Measurements from ENCODE around the gene KIF3B.

The KIF3B gene

DNA sequence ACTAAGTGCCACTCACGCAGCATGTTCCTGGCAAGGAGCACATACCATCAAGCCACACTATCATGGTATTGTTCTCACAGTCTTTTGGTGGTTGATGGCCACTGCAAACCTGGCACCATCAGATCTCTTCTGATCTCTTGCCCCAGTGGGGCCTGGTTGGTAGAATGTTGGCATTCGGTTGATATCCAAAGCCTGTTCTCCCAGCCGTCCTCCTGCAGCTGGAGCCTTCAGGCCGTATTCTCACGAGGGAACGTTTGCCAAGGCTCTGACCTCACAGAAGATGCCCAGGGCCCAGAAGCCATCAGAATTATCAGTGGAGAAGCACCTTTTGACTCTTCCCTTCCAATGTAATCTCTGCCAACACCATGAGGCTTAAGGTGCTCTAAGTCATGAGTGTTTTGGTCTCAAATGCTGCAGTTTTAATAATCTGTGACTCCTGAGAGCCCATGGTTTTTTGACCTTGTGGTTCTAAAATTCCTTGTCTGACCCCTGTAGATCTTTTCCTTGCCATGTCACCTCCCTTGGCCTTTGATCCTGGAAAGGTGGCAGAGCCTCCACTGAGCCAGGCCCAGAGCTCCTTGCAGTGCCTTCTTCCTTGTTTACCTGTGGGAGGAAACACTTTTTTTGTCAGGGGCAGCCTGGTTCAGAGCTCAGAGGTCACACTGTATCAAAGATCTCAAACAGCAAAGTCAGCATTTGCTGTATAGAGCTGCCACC, 42.0 kb upstream of the KIF3B start:
- Histone ChIP-seq H3K36me3 (ENCODE audit: control insufficient read depth, insufficient read depth, low read length) (no peaks in the 10 kb centered on the region), H3K27ac (peak overlapping the region; percentile 33), H3K4me2 (ENCODE audit: low read length) (no peak overlapping the region), H3K9ac (no peak overlapping the region), H3K9me3 (ENCODE audit: control insufficient read depth, low read length) (no peaks in the 10 kb centered on the region), H2AFZ (peak overlapping the region; percentile 40), H3K4me1 (peaks cover 41% of the 10 kb centered on the region), H3K79me2 (no peaks in the 10 kb centered on the region), H3K27me3 (ENCODE audit: control insufficient read depth, insufficient read depth, low read length) (no peaks in the 10 kb centered on the region), H3K4me3 (ENCODE audit: low read depth, low read length) (no peak overlapping the region)
- TF ChIP-seq, protein P1, sequence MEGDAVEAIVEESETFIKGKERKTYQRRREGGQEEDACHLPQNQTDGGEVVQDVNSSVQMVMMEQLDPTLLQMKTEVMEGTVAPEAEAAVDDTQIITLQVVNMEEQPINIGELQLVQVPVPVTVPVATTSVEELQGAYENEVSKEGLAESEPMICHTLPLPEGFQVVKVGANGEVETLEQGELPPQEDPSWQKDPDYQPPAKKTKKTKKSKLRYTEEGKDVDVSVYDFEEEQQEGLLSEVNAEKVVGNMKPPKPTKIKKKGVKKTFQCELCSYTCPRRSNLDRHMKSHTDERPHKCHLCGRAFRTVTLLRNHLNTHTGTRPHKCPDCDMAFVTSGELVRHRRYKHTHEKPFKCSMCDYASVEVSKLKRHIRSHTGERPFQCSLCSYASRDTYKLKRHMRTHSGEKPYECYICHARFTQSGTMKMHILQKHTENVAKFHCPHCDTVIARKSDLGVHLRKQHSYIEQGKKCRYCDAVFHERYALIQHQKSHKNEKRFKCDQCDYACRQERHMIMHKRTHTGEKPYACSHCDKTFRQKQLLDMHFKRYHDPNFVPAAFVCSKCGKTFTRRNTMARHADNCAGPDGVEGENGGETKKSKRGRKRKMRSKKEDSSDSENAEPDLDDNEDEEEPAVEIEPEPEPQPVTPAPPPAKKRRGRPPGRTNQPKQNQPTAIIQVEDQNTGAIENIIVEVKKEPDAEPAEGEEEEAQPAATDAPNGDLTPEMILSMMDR (IDR thresholded peaks at IDR 0.05): no peak

DNA sequence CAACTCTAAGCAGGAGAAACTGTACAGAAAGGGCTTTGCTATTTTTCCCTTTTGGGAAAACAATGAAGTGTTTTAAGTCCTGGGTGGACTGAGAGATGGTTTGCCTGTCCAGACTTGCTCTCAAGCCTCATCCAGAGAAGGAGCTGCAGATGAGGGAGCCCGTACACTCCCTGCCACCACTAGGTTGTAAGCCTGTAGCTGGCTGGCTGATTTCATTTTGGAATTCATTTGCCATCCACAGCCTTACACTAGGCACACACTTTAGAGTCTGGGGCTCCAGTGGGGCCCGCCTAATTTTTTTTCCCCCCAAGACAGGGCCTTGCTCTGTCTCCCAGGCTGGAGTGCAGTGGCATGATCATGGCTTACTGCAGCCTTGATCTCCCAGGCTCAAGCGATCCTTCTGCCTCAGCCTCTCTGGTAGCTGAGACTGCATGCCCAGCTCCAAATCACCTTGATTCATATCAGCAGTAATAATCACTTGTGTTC, 41.4 kb upstream of the KIF3B start:
- Histone ChIP-seq H3K9ac (no peak overlapping the region), H3K4me1 (peaks cover 42% of the 10 kb centered on the region), H3K36me3 (ENCODE audit: control insufficient read depth, insufficient read depth, low read length) (no peaks in the 10 kb centered on the region), H2AFZ (peak overlapping the region; percentile 40), H3K27ac (peak overlapping the region; percentile 33), H3K4me2 (ENCODE audit: low read length) (no peak overlapping the region), H3K79me2 (no peaks in the 10 kb centered on the region), H3K4me3 (ENCODE audit: low read depth, low read length) (no peak overlapping the region), H3K27me3 (ENCODE audit: control insufficient read depth, insufficient read depth, low read length) (no peaks in the 10 kb centered on the region), H3K9me3 (ENCODE audit: control insufficient read depth, low read length) (no peaks in the 10 kb centered on the region)
- TF ChIP-seq, protein P1 (IDR thresholded peaks at IDR 0.05): no peak

DNA sequence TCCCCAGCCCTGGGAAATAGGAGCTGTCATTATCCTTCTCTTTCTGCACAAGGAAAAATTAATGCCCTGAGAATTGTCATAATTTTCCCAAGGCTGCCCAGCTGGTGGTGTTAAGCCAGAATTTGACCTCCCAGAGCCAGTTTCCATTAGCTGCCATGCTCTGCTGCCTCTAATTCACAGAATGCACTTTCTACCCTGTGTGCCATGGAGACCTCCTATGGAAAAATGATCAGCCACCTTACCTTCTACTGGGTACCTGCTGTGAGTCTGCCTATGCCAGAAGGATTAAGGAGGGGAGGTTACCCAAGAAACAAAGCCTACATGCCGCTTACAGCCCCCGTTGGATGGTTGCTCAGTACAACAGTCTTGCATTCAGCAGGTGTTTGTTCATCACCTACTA, 40.6 kb upstream of the KIF3B start:
- Histone ChIP-seq H3K9ac (no peak overlapping the region), H3K36me3 (ENCODE audit: control insufficient read depth, insufficient read depth, low read length) (no peaks in the 10 kb centered on the region), H3K79me2 (no peaks in the 10 kb centered on the region), H2AFZ (no peak overlapping the region), H3K4me1 (peaks cover 40% of the 10 kb centered on the region), H3K27me3 (ENCODE audit: control insufficient read depth, insufficient read depth, low read length) (no peaks in the 10 kb centered on the region), H3K4me3 (ENCODE audit: low read depth, low read length) (no peak overlapping the region), H3K4me2 (ENCODE audit: low read length) (no peak overlapping the region), H3K9me3 (ENCODE audit: control insufficient read depth, low read length) (no peaks in the 10 kb centered on the region), H3K27ac (no peak overlapping the region)
- TF ChIP-seq, protein P1 (IDR thresholded peaks at IDR 0.05): no peak

DNA sequence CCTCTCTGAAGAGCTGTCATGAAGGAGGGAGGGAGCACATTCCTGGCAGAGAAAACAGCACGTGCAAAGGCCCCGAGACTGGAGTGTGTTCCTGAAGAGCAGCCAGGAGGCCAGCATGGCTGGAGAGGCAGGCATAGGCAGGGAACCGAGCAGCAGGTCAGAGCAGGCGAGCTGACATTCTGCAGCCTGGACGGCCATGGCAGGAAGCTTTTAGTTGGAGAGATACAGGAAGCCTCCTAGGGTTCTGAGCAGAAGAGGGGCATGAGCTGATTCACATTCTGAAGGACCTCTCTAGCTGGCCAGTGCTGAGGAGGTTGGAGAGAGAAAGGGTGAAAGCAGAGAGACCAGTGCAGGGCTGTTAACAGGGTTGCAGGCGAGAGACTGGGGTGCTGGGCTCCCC, 40.0 kb upstream of the KIF3B start:
- no peaks in the 10 kb centered on the region for H3K27me3 ChIP-seq (ENCODE audit: control insufficient read depth, insufficient read depth, low read length)
- H3K9me3 ChIP-seq (ENCODE audit: control insufficient read depth, low read length): no peaks in the 10 kb centered on the region
- TF ChIP-seq, protein P1 (IDR thresholded peaks at IDR 0.05): no peak
- H3K4me1 ChIP-seq: peaks cover 34% of the 10 kb centered on the region
- H3K79me2 ChIP-seq: no peaks in the 10 kb centered on the region
- no peak overlapping the region for H3K27ac ChIP-seq
- no peak overlapping the region for H2AFZ ChIP-seq
- H3K9ac ChIP-seq: no peak overlapping the region
- no peak overlapping the region for H3K4me3 ChIP-seq (ENCODE audit: low read depth, low read length)
- H3K36me3 ChIP-seq (ENCODE audit: control insufficient read depth, insufficient read depth, low read length): no peaks in the 10 kb centered on the region
- H3K4me2 ChIP-seq (ENCODE audit: low read length): no peak overlapping the region

Data from parathyroid adenoma (tissue), 2 donors.